Trophoblast cell (in vitro differentiated cells and primary cell): ENCODE results near the gene GABRB2.

Source experiments
- DNase-seq, 2 donors: peaks; one replicate each; pipeline ENCODE4 v3.0.0-alpha.2; 2016
- H2AFZ ChIP-seq: 2 replicates; pipeline ENCODE4 v1.6.1; 2013; ENCODE audit warnings: low read length, moderate library complexity, mild to moderate bottlenecking; ENCODE audit not compliant: insufficient read depth, poor library complexity
- H2AK5ac ChIP-seq: 2 replicates; pipeline ENCODE4 v1.6.1; 2013; ENCODE audit warnings: mild to moderate bottlenecking, low read length
- H2BK120ac ChIP-seq: 2 replicates; pipeline ENCODE4 v1.6.1; 2013; ENCODE audit warnings: low read length, mild to moderate bottlenecking, moderate library complexity; ENCODE audit not compliant: insufficient read depth, poor library complexity
- H2BK12ac ChIP-seq: 2 replicates; pipeline ENCODE4 v1.6.1; 2013; ENCODE audit warnings: mild to moderate bottlenecking, low read length, moderate library complexity
- H2BK5ac ChIP-seq: 2 replicates; pipeline ENCODE4 v1.6.1; 2013; ENCODE audit warnings: low read length, low read depth, moderate library complexity, mild to moderate bottlenecking; ENCODE audit not compliant: poor library complexity
- H3K14ac ChIP-seq: 2 replicates; pipeline ENCODE4 v1.6.1; 2013; ENCODE audit warnings: mild to moderate bottlenecking, low read length
- H3K18ac ChIP-seq: 2 replicates; pipeline ENCODE4 v1.6.1; 2013; ENCODE audit warnings: mild to moderate bottlenecking, low read length
- H3K23ac ChIP-seq: 2 replicates; pipeline ENCODE4 v1.6.1; 2013; ENCODE audit warnings: low read length
- H3K27ac ChIP-seq: 2 replicates; pipeline ENCODE4 v1.5.1; 2013; ENCODE audit warnings: low read depth, mild to moderate bottlenecking, inconsistent platforms, low read length, moderate library complexity
- H3K27me3 ChIP-seq: 2 replicates; pipeline ENCODE4 v1.6.1; 2013; ENCODE audit warnings: inconsistent platforms, mild to moderate bottlenecking, low read length, moderate library complexity; ENCODE audit not compliant: insufficient read depth
- H3K36me3 ChIP-seq, 2 experiments: 1 replicate in 1 of 2; 2 replicates in 1 of 2; pipeline ENCODE4 v1.6.1; 2013; ENCODE audit warnings: low read length in 2 of 2, mild to moderate bottlenecking in 2 of 2, moderate library complexity in 1 of 2; ENCODE audit not compliant: insufficient read depth in 2 of 2, control insufficient read depth in 1 of 2
- H3K4ac ChIP-seq: 2 replicates; pipeline ENCODE4 v1.6.1; 2013; ENCODE audit warnings: low read depth, mild to moderate bottlenecking, low read length, moderate library complexity
- H3K4me1 ChIP-seq, 2 experiments: 1 replicate in 1 of 2; 2 replicates in 1 of 2; pipeline ENCODE4 v1.6.1; 2013; ENCODE audit warnings: low read length in 2 of 2, mild to moderate bottlenecking in 2 of 2, moderate library complexity in 1 of 2; ENCODE audit not compliant: insufficient read depth in 2 of 2, control insufficient read depth in 1 of 2
- H3K4me2 ChIP-seq: 2 replicates; pipeline ENCODE4 v1.6.1; 2013; ENCODE audit warnings: inconsistent platforms, mild to moderate bottlenecking, low read length, moderate library complexity
- H3K4me3 ChIP-seq: 2 replicates; pipeline ENCODE4 v1.5.1; 2013; ENCODE audit warnings: mild to moderate bottlenecking, low read depth, low read length, inconsistent platforms
- H3K79me1 ChIP-seq: one replicate; pipeline ENCODE4 v1.6.1; 2013; ENCODE audit warnings: low read length
- H3K79me2 ChIP-seq: 2 replicates; pipeline ENCODE4 v1.6.1; 2013; ENCODE audit warnings: low read length, mild to moderate bottlenecking; ENCODE audit not compliant: control insufficient read depth, insufficient read depth, poor library complexity
- H3K9ac ChIP-seq: 2 replicates; pipeline ENCODE4 v1.6.1; 2013; ENCODE audit warnings: mild to moderate bottlenecking, low read length
- H3K9me3 ChIP-seq: 2 replicates; pipeline ENCODE4 v1.6.1; 2013; ENCODE audit warnings: low read depth, mild to moderate bottlenecking, control low read depth, inconsistent platforms, low read length; ENCODE audit not compliant: insufficient read depth
- H4K12ac ChIP-seq: 2 replicates; pipeline ENCODE4 v1.6.1; 2013; ENCODE audit warnings: low read depth, mild to moderate bottlenecking, low read length, moderate library complexity
- H4K8ac ChIP-seq: 2 replicates; pipeline ENCODE4 v1.6.1; 2013; ENCODE audit warnings: low read depth, mild to moderate bottlenecking, low read length, moderate library complexity
- H4K91ac ChIP-seq: one replicate; pipeline ENCODE4 v1.6.1; 2013; ENCODE audit warnings: low read depth, mild to moderate bottlenecking, low read length, moderate library complexity
- WGBS: extraction: QIAGEN DNeasy Blood & Tissue Kit; methylation state at CpG from one replicate; pipeline ENCODE4 v1.1.7; 2013; ENCODE audit warnings: missing lambda C conversion rate; ENCODE audit not compliant: insufficient read length, insufficient coverage; ENCODE audit errors: extremely low coverage; 5-methylcytosine and 5-hydroxymethylcytosine counted together

The GABRB2 gene

DNA sequence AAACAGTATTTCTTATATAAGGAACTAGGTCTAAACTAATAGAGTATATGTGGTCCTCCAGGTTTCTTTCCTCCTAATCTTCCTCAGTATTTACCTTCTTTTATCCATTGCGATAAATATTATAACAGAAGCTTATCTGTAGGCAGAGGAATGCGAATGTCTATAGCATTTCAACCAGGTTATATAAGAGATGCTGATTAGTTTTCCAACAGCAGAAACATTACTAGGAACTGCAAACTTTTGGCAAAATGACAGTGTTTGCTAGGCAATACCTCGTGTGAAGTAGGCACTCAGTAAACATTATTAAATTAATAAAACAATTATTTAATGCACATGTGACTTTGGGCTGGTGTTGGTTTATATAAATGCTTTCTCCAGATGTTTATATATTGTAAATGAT lies 206.5 kb downstream of the GABRB2 start:
- Histone ChIP-seq H3K27ac (no peak overlapping the region), H2BK12ac (no peak overlapping the region), H2BK120ac (no peak overlapping the region), H3K36me3 (no peaks in the 10 kb centered on the region), H2BK5ac (no peak overlapping the region), H2AK5ac (no peak overlapping the region), H3K4me3 (no peak overlapping the region), H3K27me3 (no peaks in the 10 kb centered on the region), H3K9ac (no peak overlapping the region), H3K18ac (no peak overlapping the region), H3K23ac (no peak overlapping the region), H3K4me2 (no peak overlapping the region), H3K79me1 (no peaks in the 10 kb centered on the region), H3K4me1 (no peaks in the 10 kb centered on the region), H3K9me3 (no peaks in the 10 kb centered on the region), H3K4ac (no peak overlapping the region), H4K91ac (no peak overlapping the region), H4K8ac (no peak overlapping the region), H4K12ac (no peak overlapping the region), H3K14ac (no peak overlapping the region), H3K79me2 (no peaks in the 10 kb centered on the region), H2AFZ (no peak overlapping the region)
- no CpG with 5 or more reads among the region's 3 CpGs for WGBS
- DNase-seq: no peak

DNA sequence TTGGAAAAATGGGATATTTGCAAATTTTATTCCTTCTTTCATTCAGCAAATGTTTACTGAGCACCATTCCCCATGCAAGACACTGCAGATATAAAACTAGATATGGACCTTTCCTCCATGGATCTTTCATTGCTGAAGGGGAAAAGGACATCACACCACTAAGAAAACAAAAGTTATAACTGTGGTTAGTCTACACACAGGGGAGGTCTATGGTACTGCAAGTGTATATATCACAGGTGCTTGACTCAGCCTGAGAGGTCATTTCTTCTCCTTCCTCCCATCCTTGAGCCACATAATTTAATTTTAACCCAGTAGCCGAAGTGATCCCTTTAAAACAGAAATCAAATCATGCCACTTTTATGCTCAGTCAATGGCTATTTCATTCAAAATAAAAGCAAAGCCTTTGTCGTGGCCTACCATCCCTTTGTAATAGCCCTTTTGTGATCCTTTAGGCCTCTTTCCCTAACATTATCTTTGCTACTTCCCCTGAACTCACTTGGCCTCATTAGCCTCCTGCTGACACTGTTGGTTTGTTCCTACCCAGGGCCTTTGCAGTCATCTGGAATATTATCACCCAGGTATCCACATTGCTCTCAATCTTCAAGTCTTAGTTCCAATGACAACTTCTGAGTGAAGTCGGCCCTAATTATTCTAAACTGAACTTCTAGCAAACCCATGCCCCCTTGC lies 213.2 kb downstream of the GABRB2 start:
- Histone ChIP-seq H3K4me3 (no peak overlapping the region), H3K9me3 (no peaks in the 10 kb centered on the region), H4K91ac (no peak overlapping the region), H3K79me2 (no peaks in the 10 kb centered on the region), H2AK5ac (no peak overlapping the region), H3K27ac (no peak overlapping the region), H3K23ac (no peak overlapping the region), H2BK12ac (no peak overlapping the region), H3K27me3 (no peaks in the 10 kb centered on the region), H3K79me1 (no peaks in the 10 kb centered on the region), H2BK5ac (no peak overlapping the region), H3K4ac (no peak overlapping the region), H2AFZ (no peak overlapping the region), H3K18ac (no peak overlapping the region), H3K4me2 (no peak overlapping the region), H3K4me1 (no peaks in the 10 kb centered on the region), H4K12ac (no peak overlapping the region), H2BK120ac (no peak overlapping the region), H3K36me3 (no peaks in the 10 kb centered on the region), H3K14ac (no peak overlapping the region), H4K8ac (no peak overlapping the region), H3K9ac (no peak overlapping the region)
- WGBS: no CpG with 5 or more reads among the region's 3 CpGs
- DNase-seq: no peak

DNA sequence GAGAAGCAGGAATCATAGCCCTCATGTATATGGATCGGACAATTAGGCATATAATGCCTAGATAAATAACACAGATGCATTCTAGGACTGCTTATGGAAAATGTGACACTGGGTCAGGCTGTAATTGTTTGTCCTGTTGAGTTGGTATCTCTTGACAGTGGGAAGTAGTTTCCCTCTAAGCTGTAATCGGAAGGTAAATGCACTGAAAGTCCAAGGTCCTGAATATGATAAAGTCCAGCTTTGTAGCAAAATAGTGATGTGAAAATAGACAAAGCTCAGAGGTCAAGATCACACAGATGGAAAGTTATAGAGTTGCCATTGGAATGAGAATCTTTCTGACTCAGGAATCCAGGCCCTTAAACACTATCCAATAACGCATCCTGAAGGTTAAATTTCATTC lies 214.2 kb downstream of the GABRB2 start:
- no peak overlapping the region for H3K27ac ChIP-seq
- no peaks in the 10 kb centered on the region for H3K79me1 ChIP-seq
- H3K23ac ChIP-seq: no peak overlapping the region
- no peak overlapping the region for H3K14ac ChIP-seq
- H3K18ac ChIP-seq: no peak overlapping the region
- H3K36me3 ChIP-seq: no peaks in the 10 kb centered on the region
- H3K4ac ChIP-seq: no peak overlapping the region
- no peak overlapping the region for H4K12ac ChIP-seq
- H3K4me2 ChIP-seq: no peak overlapping the region
- H2BK12ac ChIP-seq: no peak overlapping the region
- no peak overlapping the region for H2AK5ac ChIP-seq
- no peak overlapping the region for H3K9ac ChIP-seq
- no peak overlapping the region for H4K91ac ChIP-seq
- no CpG with 5 or more reads among the region's 3 CpGs for WGBS
- H3K9me3 ChIP-seq: no peaks in the 10 kb centered on the region
- H2BK5ac ChIP-seq: no peak overlapping the region
- no peak overlapping the region for H3K4me3 ChIP-seq
- no peak overlapping the region for H2AFZ ChIP-seq
- no peaks in the 10 kb centered on the region for H3K4me1 ChIP-seq
- H3K27me3 ChIP-seq: no peaks in the 10 kb centered on the region
- no peak overlapping the region for H4K8ac ChIP-seq
- no peaks in the 10 kb centered on the region for H3K79me2 ChIP-seq
- no peak overlapping the region for H2BK120ac ChIP-seq
- DNase-seq: no peak

DNA sequence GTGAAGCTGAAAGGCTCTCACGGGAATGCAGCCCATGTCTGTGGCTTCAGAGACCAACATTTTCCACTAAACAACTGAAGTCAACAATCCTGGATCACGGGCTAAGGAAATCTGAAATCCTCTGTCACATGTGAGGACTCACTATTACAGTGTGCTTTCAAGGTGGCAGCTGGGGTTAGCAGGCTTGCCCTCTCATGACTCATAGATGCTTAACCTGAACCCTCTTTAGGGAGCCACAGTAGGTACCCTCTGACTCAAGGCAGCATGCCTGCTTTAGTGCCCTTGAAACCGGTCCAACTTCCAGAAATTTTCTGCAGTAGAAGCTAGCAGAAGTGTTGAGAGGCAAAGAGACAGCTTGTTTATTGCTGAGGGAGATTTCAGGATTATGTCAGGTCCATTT lies 232.5 kb downstream of the GABRB2 start:
- Histone ChIP-seq H4K91ac (no peak overlapping the region), H2BK12ac (no peak overlapping the region), H2AFZ (no peak overlapping the region), H3K79me2 (no peaks in the 10 kb centered on the region), H3K14ac (no peak overlapping the region), H3K23ac (no peak overlapping the region), H4K8ac (no peak overlapping the region), H2AK5ac (no peak overlapping the region), H3K4me2 (no peak overlapping the region), H3K4me3 (no peak overlapping the region), H4K12ac (no peak overlapping the region), H2BK5ac (no peak overlapping the region), H3K9ac (no peak overlapping the region), H3K4me1 (no peaks in the 10 kb centered on the region), H3K27me3 (no peaks in the 10 kb centered on the region), H3K27ac (no peak overlapping the region), H3K79me1 (no peaks in the 10 kb centered on the region), H3K4ac (no peak overlapping the region), H2BK120ac (no peak overlapping the region), H3K36me3 (no peaks in the 10 kb centered on the region), H3K9me3 (no peaks in the 10 kb centered on the region), H3K18ac (no peak overlapping the region)
- WGBS: no CpG with 5 or more reads among the region's 3 CpGs
- DNase-seq: no peak
